ENCODE data around the gene LRWD1.

- TF ChIP-seq CTCF (IDR thresholded peaks at IDR 0.05; ENCODE audit: poor library complexity) (no peak), EZH2phosphoT487 (IDR thresholded peaks at IDR 0.05; ENCODE audit: low read depth, severe bottlenecking, unreplicated experiment) (no peak)
Measured at GRCh38 chr7:102468478-102469350, 3.9 kb downstream of the LRWD1 start.
